Kidney epithelial cell (primary cell): ENCODE measurements around the gene PLA2G4F. TPM values are rescaled to one million over a fixed set of nuclear protein-coding genes. Genes with fewer than 3 reads are reported as not detected.

ENCODE experiments used
- DNase-seq: peaks from one replicate; pipeline ENCODE4 v3.0.0-alpha.2; 2010; ENCODE audit warnings: low read depth
- H3K27me3 ChIP-seq: 2 replicates; pipeline ENCODE4 v1.6.0; 2011; ENCODE audit warnings: low read length; ENCODE audit not compliant: control insufficient read depth, insufficient read depth
- H3K36me3 ChIP-seq: 2 replicates; pipeline ENCODE4 v1.5.1; 2011; ENCODE audit warnings: low read length; ENCODE audit not compliant: control insufficient read depth, insufficient read depth
- H3K4me3 ChIP-seq: 2 replicates; pipeline ENCODE4 v1.5.1; 2011; ENCODE audit warnings: low read depth, mild to moderate bottlenecking, control low read depth, low read length
- CTCF ChIP-seq: IDR thresholded peaks from 2 replicates; pipeline ENCODE4 v1.5.1; 2011; ENCODE audit warnings: mild to moderate bottlenecking, moderate library complexity, low read length, control low read depth, inconsistent platforms; ENCODE audit not compliant: insufficient read depth, poor library complexity, severe bottlenecking
- total RNA-seq: library from RNA; depleted of rRNA; stranded (reverse); fragments of >200 nt; gene quantifications from 2 replicates; pipeline ENCODE4 v1.2.3, GENCODE V29; 2015

PLA2G4F gene
- total RNA-seq, 1 donor from 2014 or later = 0.84 TPM

GRCh38 chr15:42141246-42141645, 15.2 kb downstream of the PLA2G4F start:
- no peaks in the 10 kb centered on the region for H3K36me3 ChIP-seq
- H3K4me3 ChIP-seq = no peak overlapping the region
- H3K27me3 ChIP-seq = peaks cover 12% of the 10 kb centered on the region
- TF ChIP-seq CTCF = no peak
- DNase-seq = no peak

- DNase-seq = no peak
- peaks cover 10% of the 10 kb centered on the region for H3K27me3 ChIP-seq
- no peak for TF ChIP-seq CTCF
Measured at GRCh38 chr15:42140383-42141070, 15.9 kb downstream of the PLA2G4F start.

GRCh38 chr15:42139596-42139995, 16.8 kb downstream of the PLA2G4F start:
- no peaks in the 10 kb centered on the region for H3K36me3 ChIP-seq
- H3K4me3 ChIP-seq = no peak overlapping the region
- no peak for DNase-seq
- peaks cover 7% of the 10 kb centered on the region for H3K27me3 ChIP-seq
- TF ChIP-seq CTCF = no peak

More at GRCh38 chr15:42140383-42141070, 15.9 kb downstream of the PLA2G4F start:
- Histone ChIP-seq H3K36me3 (no peaks in the 10 kb centered on the region), H3K4me3 (no peak overlapping the region)

GRCh38 chr15:42138968-42139386, 17.5 kb downstream of the PLA2G4F start:
- TF ChIP-seq CTCF = no peak
- Histone ChIP-seq H3K4me3 (no peak overlapping the region), H3K27me3 (peaks cover 4% of the 10 kb centered on the region), H3K36me3 (no peaks in the 10 kb centered on the region)
- DNase-seq = no peak

GRCh38 chr15:42138411-42138810, 18.0 kb downstream of the PLA2G4F start:
- H3K4me3 ChIP-seq = no peak overlapping the region
- peaks cover 4% of the 10 kb centered on the region for H3K27me3 ChIP-seq
- DNase-seq = no peak
- no peak for TF ChIP-seq CTCF
- no peaks in the 10 kb centered on the region for H3K36me3 ChIP-seq
